BLaER1 (cell line): ENCODE results near the gene GALNT10.
A peak's percentile ranks its signal among the peaks of the same experiment; 100 is the strongest.

Experiments used
- H3K27ac ChIP-seq: shearing (Covaris generic); formaldehyde crosslinking; 2 replicates; pipeline ENCODE4 v1.8.1; 2022
- H3K27me3 ChIP-seq: shearing (Covaris generic); formaldehyde crosslinking; 2 replicates; pipeline ENCODE4 v1.8.1; 2022
- H3K36me3 ChIP-seq: shearing (Covaris generic); formaldehyde crosslinking; 2 replicates; pipeline ENCODE4 v1.8.1; 2022
- H3K4me1 ChIP-seq: shearing (Covaris generic); formaldehyde crosslinking; 2 replicates; pipeline ENCODE4 v1.8.1; 2022
- H3K4me2 ChIP-seq: shearing (Covaris generic); formaldehyde crosslinking; 2 replicates; pipeline ENCODE4 v1.8.1; 2022
- H3K4me3 ChIP-seq: shearing (Covaris generic); formaldehyde crosslinking; 2 replicates; pipeline ENCODE4 v1.8.1; 2022
- H3K9ac ChIP-seq: shearing (Covaris generic); formaldehyde crosslinking; 2 replicates; pipeline ENCODE4 v1.8.1; 2022
- H3K9me3 ChIP-seq: shearing (Covaris generic); formaldehyde crosslinking; 2 replicates; pipeline ENCODE4 v1.8.1; 2022
- H4K20me1 ChIP-seq: shearing (Covaris generic); formaldehyde crosslinking; 2 replicates; pipeline ENCODE4 v1.8.1; 2022
- Cebpa-rat ChIP-seq: shearing (Covaris generic); IDR thresholded peaks from 2 replicates; pipeline ENCODE4 v1.8.1; 2022

The GALNT10 gene

GRCh38 chr5:154178661-154179060 is 11.9 kb upstream of the GALNT10 start:
- Histone ChIP-seq H3K27me3 (no peaks in the 10 kb centered on the region), H3K27ac (no peak overlapping the region), H3K4me1 (no peaks in the 10 kb centered on the region), H3K9me3 (no peaks in the 10 kb centered on the region), H3K4me2 (no peak overlapping the region), H3K4me3 (no peak overlapping the region), H4K20me1 (no peaks in the 10 kb centered on the region), H3K36me3 (no peaks in the 10 kb centered on the region), H3K9ac (no peak overlapping the region)
- TF ChIP-seq Cebpa-rat, result no peak

- Histone ChIP-seq H3K36me3 (no peaks in the 10 kb centered on the region), H3K9me3 (no peaks in the 10 kb centered on the region), H3K4me1 (no peaks in the 10 kb centered on the region), H3K4me2 (no peak overlapping the region), H3K9ac (no peak overlapping the region), H4K20me1 (no peaks in the 10 kb centered on the region), H3K27ac (no peak overlapping the region), H3K27me3 (no peaks in the 10 kb centered on the region), H3K4me3 (no peak overlapping the region)
- TF ChIP-seq Cebpa-rat, result no peak
These were observed 10.5 kb upstream of the GALNT10 start for GRCh38 chr5:154179846-154180710.

GRCh38 chr5:154181161-154181560 is 9.4 kb upstream of the GALNT10 start:
- Histone ChIP-seq H3K9ac (no peak overlapping the region), H4K20me1 (no peaks in the 10 kb centered on the region), H3K27me3 (no peaks in the 10 kb centered on the region), H3K4me1 (no peaks in the 10 kb centered on the region), H3K4me2 (no peak overlapping the region), H3K4me3 (no peak overlapping the region), H3K27ac (no peak overlapping the region), H3K36me3 (no peaks in the 10 kb centered on the region), H3K9me3 (no peaks in the 10 kb centered on the region)
- no peak for TF ChIP-seq Cebpa-rat

- Histone ChIP-seq H3K4me3 (peak overlapping the region; percentile 86), H4K20me1 (peaks cover 9% of the 10 kb centered on the region; the same call in 1 of the 2 replicates), H3K36me3 (no peaks in the 10 kb centered on the region), H3K9ac (peak overlapping the region; percentile 92; the same call in 1 of the 2 replicates), H3K4me1 (peaks cover 22% of the 10 kb centered on the region), H3K9me3 (no peaks in the 10 kb centered on the region), H3K27me3 (peaks cover 12% of the 10 kb centered on the region), H3K4me2 (peak overlapping the region; percentile 79), H3K27ac (no peak overlapping the region)
- TF ChIP-seq Cebpa-rat, result no peak
These were observed 1.2 kb upstream of the GALNT10 start for GRCh38 chr5:154189256-154189818.

- no peaks in the 10 kb centered on the region for H3K9me3 ChIP-seq
- peak overlapping the region; percentile 86 for H3K4me3 ChIP-seq
- peak overlapping the region; percentile 97 for H3K27ac ChIP-seq
- H3K4me2 ChIP-seq, result peak overlapping the region; percentile 79
- H3K36me3 ChIP-seq, result no peaks in the 10 kb centered on the region
- H3K9ac ChIP-seq, result peak overlapping the region; percentile 92
- H3K27me3 ChIP-seq, result peaks cover 12% of the 10 kb centered on the region
- H3K4me1 ChIP-seq, result peaks cover 22% of the 10 kb centered on the region
- no peak for TF ChIP-seq Cebpa-rat
- peaks cover 9% of the 10 kb centered on the region; the same call in 1 of the 2 replicates for H4K20me1 ChIP-seq
These were observed 526 bp upstream of the GALNT10 start for GRCh38 chr5:154189819-154190594.

- peak overlapping the region; percentile 86 for H3K4me3 ChIP-seq
- H3K4me2 ChIP-seq, result peak overlapping the region; percentile 79
- no peak for TF ChIP-seq Cebpa-rat
- peaks cover 9% of the 10 kb centered on the region; the same call in 1 of the 2 replicates for H4K20me1 ChIP-seq
- H3K9me3 ChIP-seq, result no peaks in the 10 kb centered on the region
- no peak overlapping the region for H3K27ac ChIP-seq
- H3K9ac ChIP-seq, result no peak overlapping the region; the same call in 1 of the 2 replicates
- H3K36me3 ChIP-seq, result no peaks in the 10 kb centered on the region
- peaks cover 22% of the 10 kb centered on the region for H3K4me1 ChIP-seq
- H3K27me3 ChIP-seq, result peaks cover 12% of the 10 kb centered on the region
These were observed 1.1 kb downstream of the GALNT10 start for GRCh38 chr5:154191467-154192261.

GRCh38 chr5:154193283-154193682 is 2.8 kb downstream of the GALNT10 start:
- Histone ChIP-seq H3K4me3 (no peak overlapping the region), H3K36me3 (peaks cover 5% of the 10 kb centered on the region; the same call in 1 of the 2 replicates), H3K4me2 (no peak overlapping the region), H4K20me1 (peaks cover 9% of the 10 kb centered on the region; the same call in 1 of the 2 replicates), H3K27ac (no peak overlapping the region), H3K9ac (no peak overlapping the region), H3K9me3 (no peaks in the 10 kb centered on the region), H3K4me1 (peaks cover 34% of the 10 kb centered on the region), H3K27me3 (peaks cover 12% of the 10 kb centered on the region)
- no peak for TF ChIP-seq Cebpa-rat

- H3K27ac ChIP-seq, result no peak overlapping the region
- peaks cover 34% of the 10 kb centered on the region for H3K4me1 ChIP-seq
- H3K4me2 ChIP-seq, result no peak overlapping the region
- H3K9ac ChIP-seq, result no peak overlapping the region
- H3K9me3 ChIP-seq, result no peaks in the 10 kb centered on the region
- peaks cover 12% of the 10 kb centered on the region for H3K27me3 ChIP-seq
- H4K20me1 ChIP-seq, result peaks cover 9% of the 10 kb centered on the region; the same call in 1 of the 2 replicates
- no peak for TF ChIP-seq Cebpa-rat
- peaks cover 6% of the 10 kb centered on the region; the same call in 1 of the 2 replicates for H3K36me3 ChIP-seq
- H3K4me3 ChIP-seq, result no peak overlapping the region
These were observed 3.2 kb downstream of the GALNT10 start for GRCh38 chr5:154193701-154194121.
